K562 (cell line): ENCODE measurements around the gene SLC26A5.

Experiments
- EZH2 ChIP-seq: IDR thresholded peaks from 2 replicates; pipeline ENCODE4 v1.6.1; 2012; ENCODE audit warnings: low read depth, mild to moderate bottlenecking, inconsistent platforms, low read length, borderline replicate concordance
- MYC ChIP-seq, 2 experiments: fragments of 250-450 bp in 1 of 2; sonication (Bioruptor Pico) in 1 of 2; IDR thresholded peaks; 2 replicates each; pipeline versions ENCODE4 v1.5.1 to v1.6.1; 2012 to 2021; ENCODE audit warnings: low read depth in 2 of 2, borderline replicate concordance in 1 of 2, improper control_type of control experiment in 1 of 2, low read length in 1 of 2, mild to moderate bottlenecking in 1 of 2, moderate library complexity in 1 of 2
- NR1H2 ChIP-seq: sonication (generic); formaldehyde crosslinking; IDR thresholded peaks from 2 replicates; pipeline ENCODE4 v1.4.0; 2020; ENCODE audit warnings: mild to moderate bottlenecking, missing genetic modification reagents
- SREBF2 ChIP-seq: sonication (generic); formaldehyde crosslinking; IDR thresholded peaks from 2 replicates; pipeline ENCODE4 v1.4.0; 2020; ENCODE audit warnings: mild to moderate bottlenecking, missing genetic modification reagents
- ZFX ChIP-seq: sonication (generic); formaldehyde crosslinking; IDR thresholded peaks from 2 replicates; pipeline ENCODE4 v1.8.0; 2022; ENCODE audit warnings: mild to moderate bottlenecking, missing genetic modification reagents, moderate library complexity
- TF ChIP-seq, protein P1 (sequence below): fragments of 450-650 bp; conservative IDR thresholded peaks from 2 replicates; pipeline ENCODE4 v1.6.1; 2016; ENCODE audit warnings: missing genetic modification characterization, low read depth, mild to moderate bottlenecking, control low read depth, missing compliant biosample characterization
- TF ChIP-seq, protein P2 (sequence below), 2 experiments: fragments of 450-650 bp; formaldehyde crosslinking in 1 of 2; IDR thresholded peaks; 2 replicates each; pipeline versions ENCODE4 v1.4.0 to v1.6.1; 2014 to 2020; ENCODE audit warnings: mild to moderate bottlenecking in 2 of 2, borderline replicate concordance in 1 of 2, low read depth in 1 of 2
- TF ChIP-seq, protein P3 (sequence below), 3 experiments: IDR thresholded peaks in 2 of 3; conservative IDR thresholded peaks in 1 of 3; 2 replicates each; pipeline ENCODE4 v1.5.1; 2011 to 2012; ENCODE audit warnings: low read length in 3 of 3, mild to moderate bottlenecking in 3 of 3, control low read depth in 2 of 3, improper control_type of control experiment in 1 of 3, inconsistent platforms in 1 of 3, low read depth in 1 of 3, mixed read lengths in 1 of 3, moderate library complexity in 1 of 3; ENCODE audit not compliant: insufficient read depth in 2 of 3
- TF ChIP-seq, protein P4 (sequence below): sonication (generic); formaldehyde crosslinking; IDR thresholded peaks from 2 replicates; pipeline ENCODE4 v1.8.1; 2023; ENCODE audit warnings: mild to moderate bottlenecking, missing genetic modification reagents

DNA sequence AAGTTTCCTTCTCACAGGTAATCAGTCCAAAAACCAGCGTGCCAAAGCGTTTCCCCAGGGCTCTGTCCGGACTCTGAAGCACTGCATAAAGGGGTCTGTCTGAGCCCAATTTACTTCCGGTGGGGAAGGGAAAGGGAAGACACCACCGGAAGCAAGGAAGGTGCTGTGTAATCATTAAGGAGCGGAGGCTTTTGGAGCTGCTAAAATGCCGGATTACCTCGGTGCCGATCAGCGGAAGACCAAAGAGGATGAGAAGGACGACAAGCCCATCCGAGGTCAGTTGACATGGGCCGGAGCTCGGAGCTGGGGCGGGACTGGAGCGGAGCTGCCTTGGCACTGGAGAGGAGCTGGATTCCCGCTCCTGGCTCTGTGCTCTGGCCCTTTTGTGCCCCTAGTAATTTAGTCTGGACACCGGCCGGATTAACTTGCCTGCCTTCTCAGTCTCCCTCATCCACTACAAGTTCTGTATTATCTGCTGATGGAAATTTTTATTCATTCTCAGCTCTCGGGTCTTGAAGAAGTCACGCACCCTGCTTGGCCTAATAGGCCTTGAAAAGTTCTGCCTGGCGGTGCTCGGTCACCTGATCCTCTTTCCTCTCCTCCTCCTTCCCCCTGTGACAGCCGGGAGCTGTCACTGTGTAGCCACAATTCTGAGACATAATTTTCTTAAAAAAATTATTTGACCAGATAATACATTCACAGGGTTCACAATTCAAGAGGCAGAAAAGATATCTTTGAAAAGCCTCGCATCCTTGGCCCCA, 98.3 kb downstream of the SLC26A5 start, which contains the start of gene PSMC2:
- TF ChIP-seq NR1H2 (CRISPR knock-in tag) = peak; percentile 62
- TF ChIP-seq EZH2 = no peak
- TF ChIP-seq, protein P1, sequence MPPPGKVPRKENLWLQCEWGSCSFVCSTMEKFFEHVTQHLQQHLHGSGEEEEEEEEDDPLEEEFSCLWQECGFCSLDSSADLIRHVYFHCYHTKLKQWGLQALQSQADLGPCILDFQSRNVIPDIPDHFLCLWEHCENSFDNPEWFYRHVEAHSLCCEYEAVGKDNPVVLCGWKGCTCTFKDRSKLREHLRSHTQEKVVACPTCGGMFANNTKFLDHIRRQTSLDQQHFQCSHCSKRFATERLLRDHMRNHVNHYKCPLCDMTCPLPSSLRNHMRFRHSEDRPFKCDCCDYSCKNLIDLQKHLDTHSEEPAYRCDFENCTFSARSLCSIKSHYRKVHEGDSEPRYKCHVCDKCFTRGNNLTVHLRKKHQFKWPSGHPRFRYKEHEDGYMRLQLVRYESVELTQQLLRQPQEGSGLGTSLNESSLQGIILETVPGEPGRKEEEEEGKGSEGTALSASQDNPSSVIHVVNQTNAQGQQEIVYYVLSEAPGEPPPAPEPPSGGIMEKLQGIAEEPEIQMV (tag) = no peak
- TF ChIP-seq, protein P2, sequence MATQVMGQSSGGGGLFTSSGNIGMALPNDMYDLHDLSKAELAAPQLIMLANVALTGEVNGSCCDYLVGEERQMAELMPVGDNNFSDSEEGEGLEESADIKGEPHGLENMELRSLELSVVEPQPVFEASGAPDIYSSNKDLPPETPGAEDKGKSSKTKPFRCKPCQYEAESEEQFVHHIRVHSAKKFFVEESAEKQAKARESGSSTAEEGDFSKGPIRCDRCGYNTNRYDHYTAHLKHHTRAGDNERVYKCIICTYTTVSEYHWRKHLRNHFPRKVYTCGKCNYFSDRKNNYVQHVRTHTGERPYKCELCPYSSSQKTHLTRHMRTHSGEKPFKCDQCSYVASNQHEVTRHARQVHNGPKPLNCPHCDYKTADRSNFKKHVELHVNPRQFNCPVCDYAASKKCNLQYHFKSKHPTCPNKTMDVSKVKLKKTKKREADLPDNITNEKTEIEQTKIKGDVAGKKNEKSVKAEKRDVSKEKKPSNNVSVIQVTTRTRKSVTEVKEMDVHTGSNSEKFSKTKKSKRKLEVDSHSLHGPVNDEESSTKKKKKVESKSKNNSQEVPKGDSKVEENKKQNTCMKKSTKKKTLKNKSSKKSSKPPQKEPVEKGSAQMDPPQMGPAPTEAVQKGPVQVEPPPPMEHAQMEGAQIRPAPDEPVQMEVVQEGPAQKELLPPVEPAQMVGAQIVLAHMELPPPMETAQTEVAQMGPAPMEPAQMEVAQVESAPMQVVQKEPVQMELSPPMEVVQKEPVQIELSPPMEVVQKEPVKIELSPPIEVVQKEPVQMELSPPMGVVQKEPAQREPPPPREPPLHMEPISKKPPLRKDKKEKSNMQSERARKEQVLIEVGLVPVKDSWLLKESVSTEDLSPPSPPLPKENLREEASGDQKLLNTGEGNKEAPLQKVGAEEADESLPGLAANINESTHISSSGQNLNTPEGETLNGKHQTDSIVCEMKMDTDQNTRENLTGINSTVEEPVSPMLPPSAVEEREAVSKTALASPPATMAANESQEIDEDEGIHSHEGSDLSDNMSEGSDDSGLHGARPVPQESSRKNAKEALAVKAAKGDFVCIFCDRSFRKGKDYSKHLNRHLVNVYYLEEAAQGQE (IDR thresholded peaks at IDR 0.05; ENCODE audit: borderline replicate concordance) = peak; percentile 37
- TF ChIP-seq, protein P2 (CRISPR knock-in tag; IDR thresholded peaks at IDR 0.05; ENCODE audit: low read depth) = peak; percentile 62; the same call in 1 of the 2 replicates
- TF ChIP-seq, protein P3, sequence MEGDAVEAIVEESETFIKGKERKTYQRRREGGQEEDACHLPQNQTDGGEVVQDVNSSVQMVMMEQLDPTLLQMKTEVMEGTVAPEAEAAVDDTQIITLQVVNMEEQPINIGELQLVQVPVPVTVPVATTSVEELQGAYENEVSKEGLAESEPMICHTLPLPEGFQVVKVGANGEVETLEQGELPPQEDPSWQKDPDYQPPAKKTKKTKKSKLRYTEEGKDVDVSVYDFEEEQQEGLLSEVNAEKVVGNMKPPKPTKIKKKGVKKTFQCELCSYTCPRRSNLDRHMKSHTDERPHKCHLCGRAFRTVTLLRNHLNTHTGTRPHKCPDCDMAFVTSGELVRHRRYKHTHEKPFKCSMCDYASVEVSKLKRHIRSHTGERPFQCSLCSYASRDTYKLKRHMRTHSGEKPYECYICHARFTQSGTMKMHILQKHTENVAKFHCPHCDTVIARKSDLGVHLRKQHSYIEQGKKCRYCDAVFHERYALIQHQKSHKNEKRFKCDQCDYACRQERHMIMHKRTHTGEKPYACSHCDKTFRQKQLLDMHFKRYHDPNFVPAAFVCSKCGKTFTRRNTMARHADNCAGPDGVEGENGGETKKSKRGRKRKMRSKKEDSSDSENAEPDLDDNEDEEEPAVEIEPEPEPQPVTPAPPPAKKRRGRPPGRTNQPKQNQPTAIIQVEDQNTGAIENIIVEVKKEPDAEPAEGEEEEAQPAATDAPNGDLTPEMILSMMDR (IDR thresholded peaks at IDR 0.05 in 2 of 3, conservative IDR thresholded peaks at IDR 0.05 in 1 of 3; ENCODE audit: insufficient read depth in 2 of 3, low read depth in 1 of 3, low read length in 3 of 3) = no peak
- TF ChIP-seq MYC (IDR thresholded peaks at IDR 0.05; ENCODE audit: low read depth, low read length) = peak; percentile 77
- TF ChIP-seq MYC (CRISPR knock-in tag; IDR thresholded peaks at IDR 0.05; ENCODE audit: borderline replicate concordance, low read depth) = peak; percentile 65; the same call in 1 of the 2 replicates
- peak; percentile 96 for TF ChIP-seq ZFX (CRISPR knock-in tag)
- TF ChIP-seq, protein P4, sequence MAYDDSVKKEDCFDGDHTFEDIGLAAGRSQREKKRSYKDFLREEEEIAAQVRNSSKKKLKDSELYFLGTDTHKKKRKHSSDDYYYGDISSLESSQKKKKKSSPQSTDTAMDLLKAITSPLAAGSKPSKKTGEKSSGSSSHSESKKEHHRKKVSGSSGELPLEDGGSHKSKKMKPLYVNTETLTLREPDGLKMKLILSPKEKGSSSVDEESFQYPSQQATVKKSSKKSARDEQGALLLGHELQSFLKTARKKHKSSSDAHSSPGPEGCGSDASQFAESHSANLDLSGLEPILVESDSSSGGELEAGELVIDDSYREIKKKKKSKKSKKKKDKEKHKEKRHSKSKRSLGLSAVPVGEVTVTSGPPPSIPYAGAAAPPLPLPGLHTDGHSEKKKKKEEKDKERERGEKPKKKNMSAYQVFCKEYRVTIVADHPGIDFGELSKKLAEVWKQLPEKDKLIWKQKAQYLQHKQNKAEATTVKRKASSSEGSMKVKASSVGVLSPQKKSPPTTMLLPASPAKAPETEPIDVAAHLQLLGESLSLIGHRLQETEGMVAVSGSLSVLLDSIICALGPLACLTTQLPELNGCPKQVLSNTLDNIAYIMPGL = peak; percentile 69; the same call in 1 of the 2 replicates
- no peak for TF ChIP-seq SREBF2 (CRISPR knock-in tag)
